ENCODE results near the gene MS4A3. TPM values are rescaled to one million over a fixed set of nuclear protein-coding genes. Genes with fewer than 3 reads are reported as not detected.
"Not testable (repeated sequence)": the region's sequence is repeated elsewhere in the genome, so short reads cannot be mapped to it uniquely, and the experiment has no call there.

Gene MS4A3
- polyA plus RNA-seq, 3 donors, result 0.26 TPM; not detected in 2

- H4K20me1 ChIP-seq (ENCODE audit: insufficient read depth, low read length), result no peaks in the 10 kb centered on the region
- H3K36me3 ChIP-seq (replicated peaks in 1 of 2; ENCODE audit: control insufficient read depth in 1 of 2, insufficient read depth in 2 of 2, low read length in 2 of 2), result no peaks in the 10 kb centered on the region
- H3K4me3 ChIP-seq (replicated peaks in 1 of 3; ENCODE audit: low read depth in 2 of 3, low read length in 3 of 3), result no peak overlapping the region
- no peaks in the 10 kb centered on the region for H3K9me3 ChIP-seq (replicated peaks in 1 of 2; ENCODE audit: control insufficient read depth in 1 of 2, insufficient read depth in 1 of 2, low read length in 2 of 2)
- no peak overlapping the region for H3K9ac ChIP-seq (ENCODE audit: insufficient read depth, low read length, poor library complexity, severe bottlenecking)
- H3K4me3 Mint-ChIP-seq, result no peak overlapping the region
- intact Hi-C loops (cut with micrococcal nuclease), result no loop called here
- H3K4me1 Mint-ChIP-seq, result peaks cover 15% of the 10 kb centered on the region
- H3K4me2 ChIP-seq (replicated peaks; ENCODE audit: extremely low read depth, low read length, poor library complexity, severe bottlenecking), result no peak overlapping the region
- no peak for TF ChIP-seq CTCF (IDR thresholded peaks at IDR 0.05)
- no peaks in the 10 kb centered on the region for H3K36me3 Mint-ChIP-seq
- no peak overlapping the region for H3K27ac ChIP-seq (ENCODE audit: low read depth in 1 of 2, low read length in 2 of 2)
- H3K4me1 ChIP-seq (ENCODE audit: control insufficient read depth in 1 of 2, insufficient read depth in 2 of 2, low read length in 2 of 2), result peaks cover 3% of the 10 kb centered on the region in 2 donors
- H2AFZ ChIP-seq (ENCODE audit: insufficient read depth, low read depth, low read length, poor library complexity, severe bottlenecking), result no peak overlapping the region
- H3K9me3 Mint-ChIP-seq, result peaks cover 0 to 3% (median 0%) of the 10 kb centered on the region in 7 donors
- no peak for DNase-seq
- no peak overlapping the region for H3K27ac Mint-ChIP-seq
- no peaks in the 10 kb centered on the region for H3K27me3 ChIP-seq (ENCODE audit: control insufficient read depth in 2 of 2, insufficient read depth in 2 of 2, low read length in 2 of 2)
- H3K27me3 Mint-ChIP-seq (ENCODE audit: low read depth in 3 of 3), result no peaks in the 10 kb centered on the region
- H3K79me2 ChIP-seq (ENCODE audit: insufficient read depth, low read length), result no peaks in the 10 kb centered on the region
Measured at GRCh38 chr11:60098508-60098907, 42.0 kb downstream of the MS4A3 start.

GRCh38 chr11:60100516-60100915, 44.1 kb downstream of the MS4A3 start:
- Histone ChIP-seq H3K79me2 (ENCODE audit: insufficient read depth, low read length) (no peaks in the 10 kb centered on the region), H3K9ac (ENCODE audit: insufficient read depth, low read length, poor library complexity, severe bottlenecking) (no peak overlapping the region), H3K36me3 (replicated peaks in 1 of 2; ENCODE audit: control insufficient read depth in 1 of 2, insufficient read depth in 2 of 2, low read length in 2 of 2) (no peaks in the 10 kb centered on the region), H3K27ac (ENCODE audit: low read depth in 1 of 2, low read length in 2 of 2) (no peak overlapping the region), H2AFZ (ENCODE audit: insufficient read depth, low read depth, low read length, poor library complexity, severe bottlenecking) (no peak overlapping the region), H3K4me2 (replicated peaks; ENCODE audit: extremely low read depth, low read length, poor library complexity, severe bottlenecking) (no peak overlapping the region), H4K20me1 (ENCODE audit: insufficient read depth, low read length) (no peaks in the 10 kb centered on the region), H3K27me3 (ENCODE audit: control insufficient read depth in 2 of 2, insufficient read depth in 2 of 2, low read length in 2 of 2) (no peaks in the 10 kb centered on the region), H3K9me3 (replicated peaks in 1 of 2; ENCODE audit: control insufficient read depth in 1 of 2, insufficient read depth in 1 of 2, low read length in 2 of 2) (no peaks in the 10 kb centered on the region), H3K4me3 (replicated peaks in 1 of 3; ENCODE audit: low read depth in 2 of 3, low read length in 3 of 3) (no peak overlapping the region), H3K4me1 (ENCODE audit: control insufficient read depth in 1 of 2, insufficient read depth in 2 of 2, low read length in 2 of 2) (peaks cover 3% of the 10 kb centered on the region in 2 donors)
- no peaks in the 10 kb centered on the region for H3K36me3 Mint-ChIP-seq
- H3K27me3 Mint-ChIP-seq (ENCODE audit: low read depth in 3 of 3), result peaks cover 0 to 3% (median 0%) of the 10 kb centered on the region in 3 donors
- DNase-seq, result no peak
- no peak for TF ChIP-seq CTCF (IDR thresholded peaks at IDR 0.05)
- peaks cover 0 to 4% (median 0%) of the 10 kb centered on the region in 7 donors for H3K9me3 Mint-ChIP-seq
- no CpG with 5 or more reads among the region's 1 CpG for WGBS (ENCODE audit: insufficient coverage)
- peaks cover 15% of the 10 kb centered on the region for H3K4me1 Mint-ChIP-seq
- intact Hi-C loops (cut with micrococcal nuclease), result no loop called here
- H3K4me3 Mint-ChIP-seq, result no peak overlapping the region
- H3K27ac Mint-ChIP-seq, result no peak overlapping the region

- H3K27ac ChIP-seq (ENCODE audit: low read depth in 1 of 2, low read length in 2 of 2); H3K36me3 Mint-ChIP-seq; H3K36me3 ChIP-seq (replicated peaks in 1 of 2; ENCODE audit: control insufficient read depth in 1 of 2, insufficient read depth in 2 of 2, low read length in 2 of 2); H3K9me3 ChIP-seq (replicated peaks in 1 of 2; ENCODE audit: control insufficient read depth in 1 of 2, insufficient read depth in 1 of 2, low read length in 2 of 2); DNase-seq; H3K9me3 Mint-ChIP-seq; H4K20me1 ChIP-seq (ENCODE audit: insufficient read depth, low read length); intact Hi-C loops (cut with micrococcal nuclease); H3K9ac ChIP-seq (ENCODE audit: insufficient read depth, low read length, poor library complexity, severe bottlenecking); H3K79me2 ChIP-seq (ENCODE audit: insufficient read depth, low read length); H3K4me1 ChIP-seq (ENCODE audit: control insufficient read depth in 1 of 2, insufficient read depth in 2 of 2, low read length in 2 of 2); H3K4me3 ChIP-seq (replicated peaks in 1 of 3; ENCODE audit: low read depth in 2 of 3, low read length in 3 of 3); H3K27me3 ChIP-seq (ENCODE audit: control insufficient read depth in 2 of 2, insufficient read depth in 2 of 2, low read length in 2 of 2); H3K27me3 Mint-ChIP-seq (ENCODE audit: low read depth in 3 of 3): not testable (repeated sequence)
- Histone ChIP-seq H2AFZ (ENCODE audit: insufficient read depth, low read depth, low read length, poor library complexity, severe bottlenecking) (peak overlapping the region; percentile 35), H3K4me2 (replicated peaks; ENCODE audit: extremely low read depth, low read length, poor library complexity, severe bottlenecking) (peak overlapping the region; percentile 29)
- Mint-ChIP-seq H3K4me1 (peaks cover 15% of the 10 kb centered on the region), H3K27ac (peak overlapping the region in 1 of 7 donors; percentile 11), H3K4me3 (peak overlapping the region; percentile 70 to 73)
- 64% methylated on average over 7 of the region's 11 CpGs for WGBS (ENCODE audit: insufficient coverage)
Measured at GRCh38 chr11:60101368-60101767, 44.9 kb downstream of the MS4A3 start.

Measured in CD14-positive monocyte (primary cell).